T-helper 2 cell (primary cell): ENCODE measurements around the gene CRYAA.
"Not testable (repeated sequence)": the region's sequence is repeated elsewhere in the genome, so short reads cannot be mapped to it uniquely, and the experiment has no call there.

Experiments
- DNase-seq, 5 experiments: peaks; one replicate each; pipeline versions ENCODE4 v3.0.0 to v3.0.0-alpha.2; 2012 to 2022

CRYAA gene

GRCh38 chr21:43177043-43177906, 8.5 kb downstream of the CRYAA start:
- DNase-seq = not testable (repeated sequence)

GRCh38 chr21:43178175-43178826, 9.5 kb downstream of the CRYAA start:
- not testable (repeated sequence) for DNase-seq

GRCh38 chr21:43181033-43181432, 12.2 kb downstream of the CRYAA start:
- DNase-seq = not testable (repeated sequence)

GRCh38 chr21:43187268-43187667, 18.5 kb downstream of the CRYAA start:
- DNase-seq = not testable (repeated sequence)

- DNase-seq = no peak
Observed at GRCh38 chr21:43187715-43188114, 18.9 kb downstream of the CRYAA start.

- DNase-seq = no peak
Observed at GRCh38 chr21:43188181-43188580, 19.4 kb downstream of the CRYAA start.

- no peak for DNase-seq
Observed at GRCh38 chr21:43188592-43189210, 19.9 kb downstream of the CRYAA start.

GRCh38 chr21:43189936-43190335, 21.1 kb downstream of the CRYAA start:
- no peak for DNase-seq

GRCh38 chr21:43190544-43190943, 21.7 kb downstream of the CRYAA start:
- no peak for DNase-seq

- no peak for DNase-seq
Observed at GRCh38 chr21:43190951-43191350, 22.1 kb downstream of the CRYAA start.

GRCh38 chr21:43191521-43191920, 22.7 kb downstream of the CRYAA start:
- DNase-seq = no peak

GRCh38 chr21:43191971-43192370, 23.2 kb downstream of the CRYAA start:
- DNase-seq = no peak

- no peak for DNase-seq
Observed at GRCh38 chr21:43192501-43193081, 23.8 kb downstream of the CRYAA start.

GRCh38 chr21:43193088-43193650, 24.4 kb downstream of the CRYAA start:
- DNase-seq = no peak

- no peak for DNase-seq
Observed at GRCh38 chr21:43193651-43194302, 25.0 kb downstream of the CRYAA start.

- DNase-seq = no peak
Observed at GRCh38 chr21:43194303-43195120, 25.7 kb downstream of the CRYAA start.

GRCh38 chr21:43195121-43196021, 26.6 kb downstream of the CRYAA start:
- no peak for DNase-seq

- no peak for DNase-seq
Observed at GRCh38 chr21:43196826-43197225, 28.0 kb downstream of the CRYAA start.

GRCh38 chr21:43198376-43198775, 29.6 kb downstream of the CRYAA start:
- no peak for DNase-seq

GRCh38 chr21:43201491-43201890, 32.7 kb downstream of the CRYAA start:
- no peak for DNase-seq
